Transverse colon (tissue), 4 donors: ENCODE results near the gene KCP. TPM values are rescaled to one million over a fixed set of nuclear protein-coding genes. Genes with fewer than 3 reads are reported as not detected.

Experiments used
- DNase-seq: peaks from one replicate; pipeline ENCODE4 v3.0.0-alpha.2; 2019
- H3K27ac ChIP-seq, 4 donors: fragments of 200-600 bp; sonication (generic); 2 replicates each; pipeline ENCODE4 v1.5.1; 2016 to 2018; ENCODE audit warnings: inconsistent platforms in 4 of 4
- H3K27me3 ChIP-seq: fragments of 200-600 bp; sonication (generic); 2 replicates; pipeline ENCODE4 v1.5.1; 2017; ENCODE audit warnings: inconsistent platforms
- H3K36me3 ChIP-seq, 4 donors: fragments of 200-600 bp; sonication (generic); 2 replicates each; pipeline ENCODE4 v1.5.1; 2017 to 2019; ENCODE audit warnings: inconsistent platforms in 4 of 4
- H3K4me1 ChIP-seq, 4 donors: fragments of 200-600 bp; sonication (generic); 2 replicates each; pipeline ENCODE4 v1.5.1; 2017 to 2020; ENCODE audit warnings: inconsistent platforms in 4 of 4
- H3K4me3 ChIP-seq, 4 donors: fragments of 200-600 bp; sonication (generic); 1 replicate in 1 of 4; 2 replicates in 3 of 4; pipeline versions ENCODE4 v1.5.1 to v1.6.1; 2017 to 2019; ENCODE audit warnings: inconsistent platforms in 4 of 4
- H3K9me3 ChIP-seq, 2 donors: fragments of 200-600 bp; sonication (generic); 2 replicates each; pipeline ENCODE4 v1.5.1; 2017 to 2019; ENCODE audit warnings: inconsistent platforms in 2 of 2
- EP300 ChIP-seq: sonication (generic); formaldehyde crosslinking; IDR thresholded peaks from one replicate; pipeline ENCODE4 v1.6.1; 2017; ENCODE audit warnings: antibody characterized with exemption, low read depth
- POLR2A ChIP-seq: fragments of 450-650 bp; IDR thresholded peaks from one replicate; pipeline ENCODE4 v1.6.1; 2016; ENCODE audit warnings: antibody characterized with exemption, mild to moderate bottlenecking, moderate library complexity
- POLR2AphosphoS5 ChIP-seq, 3 donors: sonication (generic); formaldehyde crosslinking; IDR thresholded peaks; one replicate each; pipeline ENCODE4 v1.6.1; 2016; ENCODE audit warnings: antibody characterized with exemption in 3 of 3
- WGBS, 2 donors: methylation state at CpG; one replicate each; pipeline ENCODE4 v1.1.5; 2018; ENCODE audit warnings: low coverage in 1 of 2; 5-methylcytosine and 5-hydroxymethylcytosine counted together
- in situ Hi-C, 4 donors: fragments of 200-750 bp; cut with MboI; loops; one replicate each; pipeline versions ENCODE4 v1.15.0 to v1.15.1; 2017; ENCODE audit warnings: low sequenced_read_pairs in 3 of 4, low pct_ligation_motif_present in 1 of 4, low pct_unique_long_range_greater_than_20kb in 1 of 4
- intact Hi-C: fragments of 100-400 bp; cut with DNase I; formaldehyde crosslinking; loops from one replicate; pipeline ENCODE4 v1.15.1; 2023; ENCODE audit warnings: low total_unique reads
- total RNA-seq, 4 donors: library from RNA; depleted of rRNA; stranded (reverse); fragments of >200 nt; gene quantifications; one replicate each; pipeline ENCODE4 v1.1.0, GENCODE V29; 2016
- TF ChIP-seq, protein P1 (sequence below), 5 experiments: fragments of 200-600 bp in 3 of 5; fragments of 450-650 bp in 2 of 5; sonication (generic) in 3 of 5; IDR thresholded peaks; 1 replicate in 2 of 5; 2 replicates in 3 of 5; pipeline ENCODE4 v1.5.1; 2016 to 2017; ENCODE audit warnings: antibody characterized with exemption in 5 of 5, inconsistent platforms in 3 of 5, mild to moderate bottlenecking in 2 of 5, moderate library complexity in 1 of 5

KCP gene
- total RNA-seq, 4 donors from 2014 or later: 0.32 to 0.75 (median 0.68) TPM; not detected in 1

DNA sequence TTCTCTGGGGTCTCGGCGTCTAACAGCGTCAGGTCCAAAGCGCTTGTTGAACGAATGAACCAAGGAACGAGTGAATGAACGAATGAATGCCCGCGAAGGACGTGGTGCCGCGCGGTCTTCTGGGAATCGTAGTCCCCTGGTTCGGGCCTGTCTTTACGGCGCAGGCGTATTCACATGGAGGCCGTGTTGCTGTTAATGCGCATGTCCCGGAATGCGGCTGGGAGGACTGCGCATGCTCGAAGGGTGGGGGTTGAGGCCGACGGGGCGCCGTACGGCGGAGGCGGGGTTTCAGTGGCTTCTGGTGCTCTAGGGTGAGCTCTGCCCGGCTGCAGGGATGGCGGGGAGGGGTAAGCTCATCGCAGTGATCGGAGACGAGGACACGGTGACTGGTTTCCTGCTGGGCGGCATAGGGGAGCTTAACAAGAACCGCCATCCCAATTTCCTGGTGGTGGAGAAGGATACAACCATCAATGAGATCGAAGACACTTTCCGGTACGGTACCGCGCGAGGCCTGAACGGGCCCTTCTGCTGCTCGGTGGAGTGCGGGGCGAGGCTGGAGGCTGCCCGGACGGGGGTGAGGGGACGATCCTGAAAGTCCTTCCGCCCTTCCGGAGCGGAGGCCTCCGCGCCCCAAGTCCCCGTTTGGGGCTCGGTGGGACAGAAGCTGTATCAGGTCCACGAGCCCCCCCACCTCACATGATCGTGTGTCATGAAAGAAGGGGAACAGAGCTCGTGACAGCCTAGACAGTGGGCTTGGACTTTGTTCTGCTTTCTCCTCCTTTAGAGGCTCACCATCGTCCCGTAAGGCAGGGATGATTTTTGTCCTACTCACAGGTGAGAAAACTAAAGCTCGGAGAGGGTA lies 47.7 kb downstream of the KCP start, which contains the start of gene ATP6V1F:
ATP6V1F (plus strand) TSS at position 286 of the 862 bp plus-strand sequence; CDS start at position 335, 49 bp downstream.
- peaks cover 0 to 33% (median 13%) of the 10 kb centered on the region in 4 donors for H3K4me1 ChIP-seq
- in situ Hi-C loops: loop anchor here in 2 of 4 donors (25.0 kb wide), 2 partner anchors 99 to 251 kb away; no protein-coding TSS in a partner anchor

DNA sequence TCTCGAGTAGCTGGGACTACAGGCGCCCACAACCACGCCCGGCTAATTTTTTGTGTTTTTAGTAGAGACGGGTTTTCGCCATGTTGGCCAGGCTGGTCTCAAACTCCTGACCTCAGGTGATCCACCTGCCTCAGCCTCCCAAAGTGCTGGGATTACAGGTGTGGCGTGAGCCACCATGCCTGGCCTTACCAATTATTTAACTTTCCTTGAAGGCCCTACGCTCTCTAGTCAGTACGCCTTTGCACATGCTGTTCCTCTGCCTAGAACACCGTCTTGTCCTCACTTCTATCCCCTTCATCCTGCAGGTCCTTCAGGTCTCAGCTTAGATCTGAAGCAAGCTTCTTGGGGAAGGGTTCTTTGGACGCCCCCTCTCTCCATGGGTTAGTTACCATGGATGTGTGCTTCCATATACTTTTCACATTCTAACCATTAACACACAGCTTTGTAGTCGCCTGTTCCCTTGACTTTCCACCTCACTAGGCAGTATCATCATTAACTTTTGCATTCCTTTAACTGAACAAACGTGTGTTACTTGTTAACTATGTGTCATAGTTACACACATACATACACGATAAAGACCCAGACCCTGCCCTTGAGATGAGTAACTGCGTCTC lies 48.4 kb downstream of the KCP start:
- in situ Hi-C loops (loop anchor here in 2 of 4 donors (25.0 kb wide), 2 partner anchors 100 to 250 kb away; no protein-coding TSS in a partner anchor), intact Hi-C loops (no loop called here)

More for the DNA sequence above, 47.7 kb downstream of the KCP start, which contains the start of gene ATP6V1F:
- peak; percentile 99 for DNase-seq
- peaks cover 0 to 5% (median 0%) of the 10 kb centered on the region in 4 donors for H3K36me3 ChIP-seq
- H3K4me3 ChIP-seq: peak within 1 kb of the TSS; percentile 50 to 88 (median 74)
- intact Hi-C loops: no loop called here
- TF ChIP-seq, protein P1, sequence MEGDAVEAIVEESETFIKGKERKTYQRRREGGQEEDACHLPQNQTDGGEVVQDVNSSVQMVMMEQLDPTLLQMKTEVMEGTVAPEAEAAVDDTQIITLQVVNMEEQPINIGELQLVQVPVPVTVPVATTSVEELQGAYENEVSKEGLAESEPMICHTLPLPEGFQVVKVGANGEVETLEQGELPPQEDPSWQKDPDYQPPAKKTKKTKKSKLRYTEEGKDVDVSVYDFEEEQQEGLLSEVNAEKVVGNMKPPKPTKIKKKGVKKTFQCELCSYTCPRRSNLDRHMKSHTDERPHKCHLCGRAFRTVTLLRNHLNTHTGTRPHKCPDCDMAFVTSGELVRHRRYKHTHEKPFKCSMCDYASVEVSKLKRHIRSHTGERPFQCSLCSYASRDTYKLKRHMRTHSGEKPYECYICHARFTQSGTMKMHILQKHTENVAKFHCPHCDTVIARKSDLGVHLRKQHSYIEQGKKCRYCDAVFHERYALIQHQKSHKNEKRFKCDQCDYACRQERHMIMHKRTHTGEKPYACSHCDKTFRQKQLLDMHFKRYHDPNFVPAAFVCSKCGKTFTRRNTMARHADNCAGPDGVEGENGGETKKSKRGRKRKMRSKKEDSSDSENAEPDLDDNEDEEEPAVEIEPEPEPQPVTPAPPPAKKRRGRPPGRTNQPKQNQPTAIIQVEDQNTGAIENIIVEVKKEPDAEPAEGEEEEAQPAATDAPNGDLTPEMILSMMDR (IDR thresholded peaks at IDR 0.05): peak in 2 of 5 experiments; percentile 27 to 29
- TF ChIP-seq EP300 (no peak), POLR2AphosphoS5 (IDR thresholded peaks at IDR 0.05) (peak; percentile 87 to 91 (median 88)), POLR2A (peak; percentile 80)
- no peaks in the 10 kb centered on the region for H3K9me3 ChIP-seq
- 0% methylated on average over 11 to 51 of the region's 65 CpGs for WGBS, 2 donors
- no peaks in the 10 kb centered on the region for H3K27me3 ChIP-seq
- H3K27ac ChIP-seq: peak within 1 kb of the TSS; percentile 79 to 88 (median 88)

GRCh38 chr7:128860158-128861073 lies 50.1 kb downstream of the KCP start:
- Histone ChIP-seq H3K27ac (peak overlapping the region; percentile 15 to 77 (median 24)), H3K4me3 (no peak overlapping the region), H3K4me1 (peaks cover 0 to 36% (median 13%) of the 10 kb centered on the region in 4 donors), H3K36me3 (peaks cover 0 to 2% (median 0%) of the 10 kb centered on the region in 4 donors), H3K9me3 (no peaks in the 10 kb centered on the region), H3K27me3 (no peaks in the 10 kb centered on the region)
- TF ChIP-seq EP300: no peak
- no peak for TF ChIP-seq POLR2A
- TF ChIP-seq POLR2AphosphoS5 (IDR thresholded peaks at IDR 0.05): peak in 1 of 3 donors; percentile 16
- 50 to 58% methylated on average over 2 to 10 of the region's 10 CpGs for WGBS, 2 donors
- no peak for DNase-seq
- in situ Hi-C loops (loop anchor here in 2 of 4 donors (25.0 kb wide), 2 partner anchors 102 to 248 kb away; no protein-coding TSS in a partner anchor), intact Hi-C loops (no loop called here)

More for the DNA sequence above, 48.4 kb downstream of the KCP start:
- no peak for DNase-seq
- Histone ChIP-seq H3K27me3 (no peaks in the 10 kb centered on the region), H3K4me1 (peaks cover 0 to 33% (median 13%) of the 10 kb centered on the region in 4 donors), H3K4me3 (peak overlapping the region in 3 of 4 donors; percentile 66 to 88 (median 82)), H3K9me3 (no peaks in the 10 kb centered on the region), H3K27ac (peak overlapping the region in 3 of 4 donors; percentile 79 to 88 (median 88)), H3K36me3 (peaks cover 0 to 5% (median 0%) of the 10 kb centered on the region in 4 donors)
- 28 to 70% methylated on average over 5 to 15 of the region's 15 CpGs for WGBS, 2 donors
- TF ChIP-seq EP300: no peak
- TF ChIP-seq POLR2AphosphoS5 (IDR thresholded peaks at IDR 0.05): no peak
- no peak for TF ChIP-seq POLR2A
- TF ChIP-seq, protein P1 (IDR thresholded peaks at IDR 0.05): no peak
